Embryonic facial prominence (tissue), 1 donor: ENCODE data around the gene PP2D1.
A peak's percentile ranks its signal among the peaks of the same experiment; 100 is the strongest.
"Not testable (repeated sequence)": the region's sequence is repeated elsewhere in the genome, so short reads cannot be mapped to it uniquely, and the experiment has no call there.

Experiments used
- DNase-seq: peaks from one replicate; pipeline ENCODE4 v3.0.0-alpha.2; 2016; ENCODE audit errors: extremely low spot score

PP2D1 gene

DNA sequence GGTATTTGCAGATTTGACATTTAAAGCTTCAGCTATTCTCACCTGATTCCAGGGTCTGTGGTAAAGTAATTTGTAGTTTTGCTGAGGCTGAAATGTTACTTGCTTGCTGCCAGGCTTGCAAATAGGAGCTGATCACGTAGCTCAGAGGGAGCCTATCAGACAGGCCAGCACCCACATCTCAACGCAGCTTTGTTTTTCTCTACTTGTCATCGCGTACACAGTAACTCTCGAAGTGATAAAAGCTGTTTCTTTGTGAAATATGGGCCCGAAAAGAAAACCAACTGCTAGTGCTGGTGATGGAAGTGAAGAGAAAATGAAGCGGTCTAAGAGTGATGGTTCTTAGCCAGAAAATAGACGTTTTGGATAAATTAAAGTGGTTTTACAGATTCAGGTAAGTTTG is 41.7 kb downstream of the PP2D1 start:
- DNase-seq: no peak

DNA sequence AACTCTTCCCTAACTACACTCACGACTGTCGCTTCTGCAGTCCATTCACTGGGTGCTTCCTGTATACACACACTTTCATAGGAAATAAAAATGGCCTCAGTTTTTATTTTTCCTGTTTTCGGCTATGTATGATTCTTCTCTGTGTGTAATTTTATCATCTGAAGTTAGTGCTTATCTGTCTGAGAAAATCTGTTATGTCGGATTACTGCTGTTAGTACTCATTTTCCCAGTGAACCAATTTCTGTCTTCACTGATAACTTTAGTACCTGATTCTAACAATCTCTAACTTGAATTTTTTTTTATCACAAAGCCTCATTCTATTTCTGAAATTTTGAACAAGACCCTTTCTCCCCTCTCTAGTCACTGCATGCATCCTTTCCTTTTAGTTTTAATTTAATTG is 44.3 kb downstream of the PP2D1 start:
- no peak for DNase-seq

GRCh38 chr3:19967208-19967607 is 44.9 kb downstream of the PP2D1 start:
- no peak for DNase-seq

DNA sequence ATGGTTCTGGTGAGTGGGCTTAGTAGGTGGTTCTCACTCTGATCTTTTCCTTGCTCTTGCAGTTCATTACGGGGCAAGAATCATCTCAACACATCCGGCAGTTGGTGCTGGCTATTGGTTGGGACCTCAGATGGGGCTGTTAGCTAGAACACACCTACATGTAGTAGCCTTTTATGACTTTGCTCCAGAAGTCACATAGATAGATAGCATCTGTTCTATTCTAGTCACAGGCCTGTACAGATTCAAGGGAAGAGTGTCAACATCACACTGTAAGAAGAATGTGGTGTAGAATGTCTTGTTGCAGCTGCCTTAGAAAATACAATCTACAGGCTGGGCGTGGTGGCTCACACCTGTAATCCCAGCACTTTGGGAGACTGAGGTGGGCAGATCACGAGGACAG is 50.1 kb downstream of the PP2D1 start:
- DNase-seq: no peak

- no peak for DNase-seq
Observed at GRCh38 chr3:19960696-19961095, 51.4 kb downstream of the PP2D1 start.

- no peak for DNase-seq
Observed at GRCh38 chr3:19959505-19959904, 52.6 kb downstream of the PP2D1 start.

DNA sequence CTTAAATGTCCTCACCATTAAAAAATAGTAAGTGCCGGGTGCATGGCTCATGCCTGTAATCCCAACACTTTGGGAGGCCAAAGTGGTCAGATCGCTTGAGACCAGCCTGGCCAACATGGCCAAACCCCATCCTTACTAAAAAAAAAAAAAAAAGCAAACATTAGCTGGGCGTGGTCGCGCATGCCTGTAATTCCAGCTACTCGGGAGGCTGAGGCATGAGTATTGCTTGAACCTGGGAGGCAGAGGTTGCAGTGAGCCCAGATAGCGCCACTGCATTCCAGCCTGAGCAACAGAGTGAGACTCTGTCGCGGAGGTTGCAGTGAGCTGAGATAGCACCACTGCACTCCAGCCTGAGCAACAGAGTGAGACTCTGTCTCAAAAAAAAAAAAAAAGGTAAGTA is 54.7 kb downstream of the PP2D1 start:
- not testable (repeated sequence) for DNase-seq

- DNase-seq: no peak
Observed at GRCh38 chr3:19954676-19955075, 57.4 kb downstream of the PP2D1 start.

DNA sequence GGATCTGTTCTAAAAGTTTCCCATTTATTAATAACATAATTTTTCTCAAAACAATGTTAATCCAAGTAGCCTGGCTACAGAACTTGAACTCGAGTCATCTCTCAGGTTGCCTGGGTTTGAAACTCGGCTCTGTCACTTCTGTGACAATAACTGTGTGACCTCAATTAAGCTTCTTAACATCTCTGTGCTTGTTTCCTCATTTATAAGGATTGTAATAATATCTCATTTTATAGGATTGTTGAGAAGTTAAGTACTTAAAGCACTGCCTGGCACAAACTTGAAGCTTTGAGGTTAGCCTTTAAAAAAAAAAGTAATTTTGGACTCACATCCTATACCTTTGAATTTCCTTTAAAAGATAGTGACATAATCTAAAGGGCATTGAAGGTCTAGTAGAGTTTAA is 61.7 kb downstream of the PP2D1 start:
- no peak for DNase-seq

GRCh38 chr3:19948226-19948591 is 63.9 kb downstream of the PP2D1 start:
- DNase-seq: no peak

GRCh38 chr3:19947549-19948225 is 64.4 kb downstream of the PP2D1 start:
- peak; percentile 43 for DNase-seq

GRCh38 chr3:19946832-19947548 is 65.1 kb downstream of the PP2D1 start, which contains the start of gene RAB5A:
Gene RAB5A, plus strand, starts transcription at chr3:19947097. Its CDS starts 3,802 bp downstream, at chr3:19950899.
- peak; percentile 98 for DNase-seq

GRCh38 chr3:19945969-19946831 is 65.9 kb downstream of the PP2D1 start:
- DNase-seq: no peak

- no peak for DNase-seq
Observed at GRCh38 chr3:19945534-19945933, 66.5 kb downstream of the PP2D1 start.

- no peak for DNase-seq
Observed at GRCh38 chr3:19940643-19941042, 71.4 kb downstream of the PP2D1 start.

GRCh38 chr3:19938295-19938627 is 73.8 kb downstream of the PP2D1 start:
- no peak for DNase-seq

DNA sequence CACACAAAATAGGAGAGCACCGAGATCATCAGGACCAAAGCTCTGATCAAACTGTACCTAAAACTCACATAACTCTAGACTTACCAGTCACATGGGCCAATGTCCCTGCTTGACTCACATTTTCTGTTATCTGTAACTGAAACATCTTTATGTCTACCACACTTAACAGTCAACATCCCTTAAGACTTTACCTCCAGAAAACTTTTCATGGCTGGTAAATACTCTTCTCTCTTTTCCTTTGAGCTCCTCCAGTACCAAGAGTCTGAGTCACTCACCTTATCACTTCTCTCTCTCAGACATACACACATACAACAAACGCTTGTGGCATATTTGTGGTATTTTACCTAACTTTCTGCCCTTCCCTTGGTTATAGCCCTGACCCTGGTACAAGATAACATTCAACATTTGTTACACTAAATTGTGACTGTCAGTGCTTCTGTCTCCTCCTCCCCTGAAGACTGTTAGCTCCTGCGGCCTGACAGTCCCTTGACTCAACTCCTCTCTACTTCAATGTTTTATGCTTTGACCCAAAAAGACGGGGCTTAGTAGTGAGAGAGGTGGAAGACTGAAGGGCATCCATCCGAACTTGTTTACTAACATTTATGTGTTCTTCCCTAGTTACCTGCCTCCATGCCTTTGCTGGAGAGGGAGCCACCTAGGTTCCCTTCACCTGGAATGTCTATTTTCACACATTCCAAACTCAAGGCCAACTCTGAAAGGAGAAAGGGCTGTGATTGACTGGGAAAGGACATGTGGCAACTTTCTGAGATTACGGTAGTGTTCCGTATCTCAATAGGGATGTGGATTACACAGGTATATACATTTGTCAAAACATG is 74.4 kb downstream of the PP2D1 start:
- no peak for DNase-seq
